K562 (cell line): ENCODE results near the gene EGLN3. TPM values are rescaled to one million over a fixed set of nuclear protein-coding genes. Genes with fewer than 3 reads are reported as not detected.

Experiments used
- ARID1B ChIP-seq: fragments of 450-650 bp; IDR thresholded peaks from 2 replicates; pipeline ENCODE4 v1.6.1; 2016; ENCODE audit warnings: antibody characterized with exemption, mild to moderate bottlenecking, inconsistent platforms
- CEBPG ChIP-seq, 3 experiments: fragments of 200-800 bp in 1 of 3; sonication (Bioruptor generic) in 1 of 3; sonication (generic) in 1 of 3; formaldehyde crosslinking in 1 of 3; IDR thresholded peaks in 2 of 3; conservative IDR thresholded peaks in 1 of 3; 2 replicates each; pipeline versions ENCODE4 v1.6.1 to v1.8.0; 2016 to 2022; ENCODE audit warnings: missing compliant biosample characterization in 2 of 3, missing genetic modification characterization in 2 of 3, mild to moderate bottlenecking in 1 of 3, missing genetic modification reagents in 1 of 3
- DPF2 ChIP-seq: fragments of 450-650 bp; IDR thresholded peaks from 2 replicates; pipeline ENCODE4 v1.6.1; 2016
- ELF1 ChIP-seq: fragments of 200-800 bp; sonication (Bioruptor generic); IDR thresholded peaks from 2 replicates; pipeline ENCODE4 v1.6.1; 2016; ENCODE audit warnings: missing genetic modification characterization, missing compliant biosample characterization
- HINFP ChIP-seq: fragments of 450-650 bp; conservative IDR thresholded peaks from 2 replicates; pipeline ENCODE4 v1.6.1; 2016; ENCODE audit warnings: missing genetic modification characterization, low read depth, mild to moderate bottlenecking, control low read depth, missing compliant biosample characterization
- MITF ChIP-seq: IDR thresholded peaks from 2 replicates; pipeline ENCODE4 v1.6.1; 2014; ENCODE audit warnings: antibody characterized with exemption
- PRPF4 ChIP-seq: fragments of 200-400 bp; formaldehyde crosslinking; IDR thresholded peaks from one replicate; pipeline ENCODE4 v1.6.1; 2017; ENCODE audit warnings: low read length, low read depth, mild to moderate bottlenecking; ENCODE audit not compliant: insufficient read depth, poor library complexity, severe bottlenecking
- RFX1 ChIP-seq: fragments of 450-650 bp; IDR thresholded peaks from 2 replicates; pipeline ENCODE4 v1.6.1; 2016; ENCODE audit warnings: mild to moderate bottlenecking, moderate library complexity
- SMARCC2 ChIP-seq: fragments of 450-650 bp; IDR thresholded peaks from 2 replicates; pipeline ENCODE4 v1.6.1; 2017; ENCODE audit warnings: antibody characterized with exemption, moderate library complexity, mild to moderate bottlenecking, low read depth
- SRSF7 ChIP-seq: fragments of 200-400 bp; formaldehyde crosslinking; optimal IDR thresholded peaks from 2 replicates; pipeline ENCODE3; 2017; ENCODE audit warnings: mild to moderate bottlenecking, low read depth, low read length
- TBL1XR1 ChIP-seq, 2 experiments: IDR thresholded peaks; 2 replicates each; pipeline ENCODE4 v1.6.1; 2012; ENCODE audit warnings: improper control_type of control experiment in 2 of 2, low read length in 2 of 2, mild to moderate bottlenecking in 1 of 2
- TBP ChIP-seq: optimal IDR thresholded peaks from 2 replicates; pipeline ENCODE3; 2011; ENCODE audit warnings: low read depth, low read length, improper control_type of control experiment
- ZBTB7A ChIP-seq: IDR thresholded peaks from 2 replicates; pipeline ENCODE4 v1.6.1; 2011; ENCODE audit warnings: low read depth, mild to moderate bottlenecking, low read length, moderate library complexity, borderline replicate concordance; ENCODE audit not compliant: control insufficient read depth
- ZNF263 ChIP-seq: sonication (generic); formaldehyde crosslinking; IDR thresholded peaks from 2 replicates; pipeline ENCODE4 v1.8.0; 2022; ENCODE audit warnings: mild to moderate bottlenecking, missing genetic modification reagents, borderline replicate concordance
- ZNF445 ChIP-seq: fragments of 250-450 bp; sonication (Bioruptor Pico); IDR thresholded peaks from 2 replicates; pipeline ENCODE4 v1.4.0; 2020; ENCODE audit warnings: low read depth, mild to moderate bottlenecking, moderate library complexity
- ZNF695 ChIP-seq: fragments of 450-650 bp; formaldehyde crosslinking; IDR thresholded peaks from 2 replicates; pipeline ENCODE4 v1.4.0; 2020; ENCODE audit warnings: mild to moderate bottlenecking, moderate library complexity
- polyA plus RNA-seq, 8 experiments: library from polyadenylated mRNA; depleted of rRNA in 4 of 8; stranded (reverse) in 5 of 8; unstranded in 3 of 8; fragments of >200 nt; fragmentation: Nextera tagmentation in 2 of 8; fragmentation: Illumina TruSeq in 1 of 8; extraction: Ambion mirVana in 2 of 8; extraction: Trizol in 1 of 8; gene quantifications; 2 replicates each; pipeline versions ENCODE4 v1.2.1 to v1.2.3, GENCODE V29; 2011 to 2014; ENCODE audit warnings: inconsistent platforms in 1 of 8, missing spikeins in 1 of 8
- total RNA-seq, 7 experiments: library from RNA; depleted of rRNA in 6 of 7; stranded (reverse); fragments of >200 nt in 6 of 7; fragmentation: Illumina TruSeq in 2 of 7; extraction: Trizol in 2 of 7; gene quantifications; 2 replicates each; pipeline versions ENCODE4 v1.2.1 to v1.2.3, GENCODE V29; 2011 to 2021; ENCODE audit warnings: low replicate concordance in 1 of 7
- TF ChIP-seq, protein P1 (sequence below): fragments of 450-650 bp; IDR thresholded peaks from 2 replicates; pipeline ENCODE4 v1.7.0; 2016; ENCODE audit warnings: borderline replicate concordance
- TF ChIP-seq, protein P2 (sequence below): fragments of 450-650 bp; IDR thresholded peaks from 2 replicates; pipeline ENCODE4 v1.6.1; 2016; ENCODE audit warnings: borderline replicate concordance
- TF ChIP-seq, protein P3 (sequence below): fragments of 250-450 bp; sonication (Bioruptor Pico); IDR thresholded peaks from 2 replicates; pipeline ENCODE4 v1.6.1; 2021; ENCODE audit warnings: mild to moderate bottlenecking

The EGLN3 gene
- total and polyA plus RNA-seq, 9 of the 15 experiments (the other 6 are each of a cell fraction or from before 2014, with no cell fraction given): 2.5 to 87.6 (median 5.8) TPM

DNA sequence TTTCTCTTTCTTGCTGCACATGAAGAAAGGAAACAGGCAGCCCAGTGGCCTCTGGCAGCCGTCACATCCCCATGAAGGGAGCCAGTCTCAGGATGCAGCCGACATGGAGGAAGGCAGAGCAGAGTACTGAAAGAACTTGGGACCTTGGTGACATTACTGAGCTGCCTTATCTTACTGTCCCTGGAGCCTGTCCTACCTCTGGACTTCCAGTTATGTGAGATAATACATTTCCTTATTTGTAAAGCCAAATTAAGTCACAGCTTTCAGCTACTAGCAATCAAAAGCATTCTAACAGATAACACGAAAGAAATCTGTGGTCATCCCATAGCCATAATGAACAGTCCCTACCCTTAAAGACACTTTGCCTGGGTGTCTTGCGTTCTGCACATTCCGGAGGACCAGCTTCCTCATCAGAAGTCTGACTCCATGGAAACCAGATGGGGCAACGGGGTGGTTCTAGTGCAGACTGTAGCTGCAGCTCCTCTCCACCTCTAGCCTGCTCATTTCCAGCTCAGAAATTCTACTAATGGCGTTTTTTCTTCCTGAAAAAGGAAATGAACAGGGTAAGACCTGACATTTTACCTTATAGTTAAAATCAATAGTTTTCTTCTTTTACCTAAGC is 7.8 kb upstream of the EGLN3 start (continued):
- TF ChIP-seq, protein P1, sequence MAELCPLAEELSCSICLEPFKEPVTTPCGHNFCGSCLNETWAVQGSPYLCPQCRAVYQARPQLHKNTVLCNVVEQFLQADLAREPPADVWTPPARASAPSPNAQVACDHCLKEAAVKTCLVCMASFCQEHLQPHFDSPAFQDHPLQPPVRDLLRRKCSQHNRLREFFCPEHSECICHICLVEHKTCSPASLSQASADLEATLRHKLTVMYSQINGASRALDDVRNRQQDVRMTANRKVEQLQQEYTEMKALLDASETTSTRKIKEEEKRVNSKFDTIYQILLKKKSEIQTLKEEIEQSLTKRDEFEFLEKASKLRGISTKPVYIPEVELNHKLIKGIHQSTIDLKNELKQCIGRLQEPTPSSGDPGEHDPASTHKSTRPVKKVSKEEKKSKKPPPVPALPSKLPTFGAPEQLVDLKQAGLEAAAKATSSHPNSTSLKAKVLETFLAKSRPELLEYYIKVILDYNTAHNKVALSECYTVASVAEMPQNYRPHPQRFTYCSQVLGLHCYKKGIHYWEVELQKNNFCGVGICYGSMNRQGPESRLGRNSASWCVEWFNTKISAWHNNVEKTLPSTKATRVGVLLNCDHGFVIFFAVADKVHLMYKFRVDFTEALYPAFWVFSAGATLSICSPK: no peak
- TF ChIP-seq TBL1XR1 (IDR thresholded peaks at IDR 0.05; ENCODE audit: low read length in 2 of 2) (0 out of 4 replicates have a peak, but pooled peaks of 1 of the 2 experiments have one; percentile 10), ARID1B (peak; percentile 61), SRSF7 (no peak), ELF1 (tag) (no peak), ZNF445 (CRISPR knock-in tag) (no peak), MITF (no peak), HINFP (tag) (no peak), DPF2 (0 out of 2 replicates have a peak, but pooled peaks have one; percentile 24), ZNF695 (no peak), ZBTB7A (no peak), ZNF263 (CRISPR knock-in tag) (no peak), RFX1 (peak; percentile 42; the same call in 1 of the 2 replicates), PRPF4 (no peak), SMARCC2 (no peak), TBP (no peak), CEBPG (CRISPR knock-in tag; IDR thresholded peaks at IDR 0.05) (no peak), CEBPG (tag; conservative IDR thresholded peaks at IDR 0.05 in 1 of 2, IDR thresholded peaks at IDR 0.05 in 1 of 2) (no peak)
- TF ChIP-seq, protein P2, sequence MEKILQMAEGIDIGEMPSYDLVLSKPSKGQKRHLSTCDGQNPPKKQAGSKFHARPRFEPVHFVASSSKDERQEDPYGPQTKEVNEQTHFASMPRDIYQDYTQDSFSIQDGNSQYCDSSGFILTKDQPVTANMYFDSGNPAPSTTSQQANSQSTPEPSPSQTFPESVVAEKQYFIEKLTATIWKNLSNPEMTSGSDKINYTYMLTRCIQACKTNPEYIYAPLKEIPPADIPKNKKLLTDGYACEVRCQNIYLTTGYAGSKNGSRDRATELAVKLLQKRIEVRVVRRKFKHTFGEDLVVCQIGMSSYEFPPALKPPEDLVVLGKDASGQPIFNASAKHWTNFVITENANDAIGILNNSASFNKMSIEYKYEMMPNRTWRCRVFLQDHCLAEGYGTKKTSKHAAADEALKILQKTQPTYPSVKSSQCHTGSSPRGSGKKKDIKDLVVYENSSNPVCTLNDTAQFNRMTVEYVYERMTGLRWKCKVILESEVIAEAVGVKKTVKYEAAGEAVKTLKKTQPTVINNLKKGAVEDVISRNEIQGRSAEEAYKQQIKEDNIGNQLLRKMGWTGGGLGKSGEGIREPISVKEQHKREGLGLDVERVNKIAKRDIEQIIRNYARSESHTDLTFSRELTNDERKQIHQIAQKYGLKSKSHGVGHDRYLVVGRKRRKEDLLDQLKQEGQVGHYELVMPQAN: no peak
- TF ChIP-seq, protein P3, sequence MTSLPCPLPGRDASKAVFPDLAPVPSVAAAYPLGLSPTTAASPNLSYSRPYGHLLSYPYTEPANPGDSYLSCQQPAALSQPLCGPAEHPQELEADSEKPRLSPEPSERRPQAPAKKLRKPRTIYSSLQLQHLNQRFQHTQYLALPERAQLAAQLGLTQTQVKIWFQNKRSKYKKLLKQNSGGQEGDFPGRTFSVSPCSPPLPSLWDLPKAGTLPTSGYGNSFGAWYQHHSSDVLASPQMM (CRISPR knock-in tag): no peak
